CD4-positive, alpha-beta T cell treated with Interleukin-2 at 100 ng/mL for 4 hours (primary cell): Measurements from ENCODE around the gene ARL17A.
"Not testable (repeated sequence)": the region's sequence is repeated elsewhere in the genome, so short reads cannot be mapped to it uniquely, and the experiment has no call there.

Experiments
- DNase-seq: peaks from one replicate; pipeline ENCODE4 v3.0.0-alpha.2; 2020; ENCODE audit warnings: low spot score

Gene ARL17A

DNA sequence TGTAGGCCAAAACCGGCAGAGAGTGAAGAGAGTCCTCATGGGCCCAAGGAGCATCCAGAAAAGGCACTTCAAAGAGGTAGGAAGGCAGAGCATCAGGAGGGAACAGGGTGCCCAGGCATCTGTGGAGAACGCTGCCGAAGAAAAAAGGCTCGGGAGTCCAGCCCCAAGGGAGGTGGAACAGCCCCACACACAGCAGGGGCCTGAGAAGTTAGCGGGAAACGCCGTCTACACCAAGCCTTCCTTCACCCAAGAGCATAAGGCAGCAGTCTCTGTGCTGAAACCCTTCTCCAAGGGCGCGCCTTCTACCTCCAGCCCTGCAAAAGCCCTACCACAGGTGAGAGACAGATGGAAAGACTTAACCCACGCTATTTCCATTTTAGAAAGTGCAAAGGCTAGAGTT, 30.9 kb downstream of the ARL17A start:
- DNase-seq = not testable (repeated sequence)

DNA sequence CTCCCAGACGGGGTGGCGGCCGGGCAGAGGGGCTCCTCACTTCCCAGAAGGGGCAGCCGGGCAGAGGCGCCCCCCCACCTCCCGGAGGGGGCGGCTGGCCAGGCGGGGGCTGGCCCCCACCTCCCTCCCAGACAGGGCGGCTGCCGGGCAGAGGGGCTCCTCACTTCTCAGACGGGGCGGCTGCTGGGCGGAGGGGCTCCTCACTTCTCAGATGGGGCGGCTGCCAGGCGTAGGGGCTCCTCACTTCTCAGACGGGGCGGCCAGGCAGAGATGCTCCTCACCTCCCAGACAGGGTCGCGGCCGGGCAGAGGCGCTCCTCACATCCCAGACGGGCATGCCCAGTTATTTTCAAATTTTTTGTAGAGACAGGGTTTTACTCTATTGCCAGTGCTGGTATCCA, 44.8 kb downstream of the ARL17A start:
- DNase-seq = not testable (repeated sequence)

DNA sequence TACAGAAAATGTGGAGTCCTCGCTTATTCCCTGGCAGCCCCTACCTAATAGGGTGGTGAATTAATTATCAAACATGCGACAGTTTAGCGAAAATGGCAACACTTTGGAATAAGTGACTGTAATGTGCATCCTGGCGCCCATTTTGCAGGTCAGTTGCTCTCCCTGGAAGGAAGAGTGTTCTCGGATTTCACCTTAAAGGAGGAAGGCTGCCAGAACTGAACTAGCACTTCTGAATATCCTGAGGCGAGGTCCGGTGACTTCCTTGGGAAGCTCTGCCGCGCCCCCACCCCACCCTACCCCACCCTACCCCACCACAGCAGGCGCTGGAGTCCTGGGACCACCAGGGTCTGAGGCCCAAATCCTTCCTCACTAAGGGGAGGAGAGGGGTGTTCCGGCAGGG, 67.3 kb downstream of the ARL17A start, which contains the start of gene LRRC37A2:
Gene LRRC37A2, plus strand, starts transcription at position 301 of the 400 bp plus-strand sequence. CDS start 245 bp downstream, outside the sequence.
- not testable (repeated sequence) for DNase-seq

DNA sequence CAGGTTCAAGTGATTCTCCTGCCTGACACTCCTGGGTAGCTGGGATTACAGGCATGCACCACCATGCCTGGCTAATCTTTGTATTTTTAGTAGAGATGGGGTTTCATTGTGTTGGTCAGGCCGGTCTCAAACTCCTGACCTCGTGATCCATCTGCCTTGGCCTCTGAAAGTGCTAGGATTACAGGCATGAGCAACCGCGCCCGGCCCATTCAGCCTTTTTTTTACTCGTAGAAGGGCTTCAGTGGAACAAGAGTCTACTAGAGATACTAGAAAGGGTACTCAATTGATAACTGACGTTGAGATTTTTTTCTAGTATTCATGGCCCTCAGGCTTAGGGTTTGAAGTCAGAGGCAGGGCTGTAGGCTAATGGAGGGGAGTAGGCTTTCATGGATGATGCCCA, 73.6 kb downstream of the ARL17A start:
- not testable (repeated sequence) for DNase-seq

DNA sequence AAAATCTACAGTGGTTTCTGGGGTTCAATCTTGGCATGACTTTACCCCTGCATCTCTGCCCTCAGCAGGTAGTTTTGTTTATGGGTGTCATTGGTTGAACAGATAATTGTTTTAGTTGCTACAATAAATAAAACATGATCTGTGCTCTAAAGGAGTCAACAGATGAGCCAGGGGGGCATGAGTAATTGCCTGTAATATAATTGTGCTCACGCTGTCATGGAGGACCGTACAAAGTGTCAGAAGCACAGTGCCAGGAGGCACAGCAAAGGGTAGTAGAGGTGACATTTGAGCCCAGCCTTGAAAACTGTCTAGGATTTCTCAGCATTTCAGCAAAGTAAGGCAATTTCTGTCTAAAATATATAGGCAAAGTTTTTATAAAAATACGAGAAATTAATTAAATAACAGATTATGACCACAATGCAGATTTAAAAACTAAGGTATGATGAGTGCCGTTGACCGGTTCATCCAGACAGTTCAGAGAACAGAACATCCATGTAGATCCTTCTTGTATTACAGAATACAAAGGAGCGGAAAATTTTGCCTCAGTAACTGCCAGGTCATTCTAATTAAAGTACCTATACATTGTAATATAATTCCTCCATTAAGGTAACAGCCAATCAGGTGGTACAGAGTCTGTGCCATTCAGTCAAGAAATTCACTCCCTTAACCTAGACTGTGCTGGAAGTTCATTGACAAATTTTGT, 79.9 kb downstream of the ARL17A start:
- DNase-seq = not testable (repeated sequence)

DNA sequence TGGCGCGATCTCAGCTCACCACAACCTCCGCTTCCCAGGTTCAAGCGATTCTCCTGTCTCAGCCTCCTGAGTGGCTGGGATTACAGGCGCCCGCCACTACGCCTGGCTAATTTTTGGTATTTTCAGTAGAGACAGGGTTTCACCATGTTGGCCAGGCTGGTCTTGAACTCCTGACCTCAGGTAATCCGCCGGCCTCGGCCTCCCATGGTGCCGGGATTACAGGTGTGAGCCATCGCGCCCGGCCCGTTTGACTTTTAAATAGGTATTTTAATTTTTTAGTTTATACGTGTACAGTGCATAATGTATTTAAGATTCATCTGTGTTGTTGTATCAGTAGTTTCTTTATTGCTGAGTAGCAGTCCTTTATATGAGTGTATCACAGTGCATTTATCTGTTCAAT, 87.5 kb downstream of the ARL17A start:
- not testable (repeated sequence) for DNase-seq

DNA sequence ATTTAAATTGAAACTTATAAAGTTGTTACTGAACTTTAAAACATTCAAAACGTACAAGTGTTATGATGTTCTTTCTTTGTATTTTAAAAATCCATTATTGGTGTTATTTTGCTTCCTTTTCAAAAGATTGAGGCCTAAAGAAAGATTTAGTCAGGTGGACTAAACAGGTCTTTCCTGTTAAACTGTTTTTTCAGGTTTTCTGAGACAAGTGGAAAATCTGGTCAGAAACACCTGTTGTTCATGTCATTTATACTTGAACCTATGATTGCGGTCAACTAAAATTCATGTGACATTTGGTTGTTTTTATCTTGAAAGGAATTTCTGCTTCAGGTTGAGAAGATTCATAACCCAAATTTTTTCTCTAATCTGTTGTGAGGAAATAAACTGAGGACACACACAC, 98.2 kb downstream of the ARL17A start:
- DNase-seq = not testable (repeated sequence)

DNA sequence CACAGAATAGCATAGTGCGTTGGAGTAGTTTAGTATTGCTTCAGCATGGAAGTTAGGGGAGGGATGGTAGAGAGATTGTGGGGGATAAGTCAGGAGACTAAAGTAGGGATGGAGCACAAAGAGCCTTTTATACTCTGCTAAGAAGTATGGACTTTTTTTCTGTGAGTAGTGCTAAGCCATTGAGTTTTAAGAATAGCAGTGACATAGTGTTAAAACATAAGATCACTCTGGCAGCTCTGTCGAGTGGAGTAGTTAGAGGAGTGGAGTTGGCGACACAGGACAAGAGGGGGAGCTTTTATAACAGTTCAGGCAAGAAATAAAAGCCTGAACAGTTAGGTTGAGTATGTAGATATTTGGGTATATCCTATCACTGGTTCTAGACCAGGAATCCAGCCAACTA, 100.7 kb downstream of the ARL17A start:
- DNase-seq = not testable (repeated sequence)

DNA sequence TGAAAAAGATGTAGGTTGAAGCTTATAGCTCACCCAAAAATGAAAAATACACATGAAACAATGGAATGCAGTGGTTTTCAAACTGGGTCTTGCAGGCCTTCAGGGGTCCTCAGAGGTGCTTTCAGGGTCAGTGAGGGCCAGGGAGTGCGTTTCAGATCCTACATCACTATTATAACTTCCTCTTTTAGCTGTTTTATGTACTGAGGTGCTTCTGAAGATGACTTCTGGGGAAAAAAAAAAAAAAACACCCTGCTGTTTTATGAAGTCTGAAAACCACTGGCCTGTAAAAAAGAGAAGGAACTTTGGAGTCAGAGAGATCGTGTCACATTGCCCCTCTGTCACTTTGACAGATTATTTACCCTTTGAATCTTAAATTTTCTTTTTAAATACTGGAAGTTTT, 103.9 kb downstream of the ARL17A start:
- DNase-seq = not testable (repeated sequence)

DNA sequence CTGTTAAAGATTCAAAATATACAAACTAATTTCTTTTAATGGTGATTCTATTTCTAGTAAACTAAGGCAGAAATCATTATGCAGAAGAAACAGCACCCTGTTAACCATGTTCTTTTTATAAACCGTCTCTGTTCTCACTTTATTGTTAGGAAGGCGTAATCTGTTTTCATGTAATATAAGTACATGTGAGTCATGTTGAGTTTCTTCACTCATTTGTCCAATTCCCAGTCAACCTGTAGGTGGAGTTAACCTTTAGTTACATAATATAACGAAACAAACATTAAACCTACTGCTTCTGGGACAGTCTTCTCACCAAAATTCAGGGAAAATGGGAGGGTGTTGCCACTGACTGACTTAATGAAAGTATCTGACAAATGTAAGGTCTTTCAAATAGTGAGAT, 105.0 kb downstream of the ARL17A start:
- not testable (repeated sequence) for DNase-seq

DNA sequence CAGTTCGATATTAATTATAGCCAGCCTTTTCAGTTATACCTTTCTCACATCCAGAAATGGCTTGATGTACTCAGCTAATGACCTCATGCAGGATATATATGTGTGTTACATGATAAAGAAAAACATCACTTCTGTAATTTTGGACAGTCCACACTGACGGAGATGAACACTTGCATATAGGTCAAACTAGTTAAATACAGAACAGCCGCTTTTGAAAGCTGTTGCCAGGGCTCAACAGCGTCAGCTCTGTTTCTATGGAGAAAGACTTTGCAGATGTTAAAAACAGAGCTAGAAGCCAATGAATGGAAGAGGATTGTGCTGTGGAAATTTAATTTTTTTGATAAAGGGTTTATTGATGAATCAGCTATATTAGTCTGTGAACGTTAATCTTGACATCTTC, 111.9 kb downstream of the ARL17A start:
- not testable (repeated sequence) for DNase-seq
